ENCODE results near the gene BPNT1. TPM values are rescaled to one million over a fixed set of nuclear protein-coding genes. Genes with fewer than 3 reads are reported as not detected.
A peak's percentile ranks its signal among the peaks of the same experiment; 100 is the strongest.
"Not testable (repeated sequence)": the region's sequence is repeated elsewhere in the genome, so short reads cannot be mapped to it uniquely, and the experiment has no call there.

BPNT1 gene
- total and polyA plus RNA-seq, 4 experiments from 2014 or later, result 11.2 to 15.9 (median 12.7) TPM

GRCh38 chr1:220123889-220124288 is 34.3 kb upstream of the BPNT1 start:
- CTCF ChIA-PET (ENCODE audit: partially characterized antibody), result interaction anchor here (1.1 to 6.9 kb wide), 3 partner anchors 9 to 134 kb away, joined by 3 to 40 read pairs (median 4); no protein-coding TSS in a partner anchor
- DNase-seq, result no peak
- no peak overlapping the region for H3K4me3 Mint-ChIP-seq
- H3K4me1 Mint-ChIP-seq, result peaks cover 6 to 11% (median 8%) of the 10 kb centered on the region in 4 donors
- peaks cover 32 to 45% of the 10 kb centered on the region in 2 donors for H3K36me3 Mint-ChIP-seq
- Histone ChIP-seq H3K36me3 (ENCODE audit: insufficient read depth, low read length) (peaks cover 11% of the 10 kb centered on the region), H3K9me3 (ENCODE audit: control insufficient read depth in 1 of 2, low read length in 2 of 2) (no peaks in the 10 kb centered on the region), H3K4me1 (ENCODE audit: insufficient read depth, low read length) (no peaks in the 10 kb centered on the region), H3K27me3 (ENCODE audit: insufficient read depth, low read length) (no peaks in the 10 kb centered on the region), H3K27ac (ENCODE audit: low read depth, low read length) (no peak overlapping the region), H3K4me3 (ENCODE audit: low read length in 2 of 2) (no peak overlapping the region)
- peak overlapping the region in 1 of 7 donors; percentile 37 for H3K27ac Mint-ChIP-seq
- H3K27me3 Mint-ChIP-seq, result no peaks in the 10 kb centered on the region
- POLR2A ChIA-PET (ENCODE audit: partially characterized antibody), result no interaction called here
- no peaks in the 10 kb centered on the region for H3K9me3 Mint-ChIP-seq
- intact Hi-C loops (cut with micrococcal nuclease), result no loop called here

- no peaks in the 10 kb centered on the region for H3K27me3 ChIP-seq (ENCODE audit: insufficient read depth, low read length)
- H3K4me1 ChIP-seq (ENCODE audit: insufficient read depth, low read length), result no peaks in the 10 kb centered on the region
- no peaks in the 10 kb centered on the region for H3K9me3 ChIP-seq (ENCODE audit: control insufficient read depth in 1 of 2, low read length in 2 of 2)
- CTCF ChIA-PET (ENCODE audit: partially characterized antibody), result interaction anchor here (6.9 kb wide), 1 partner anchor 11 kb away, joined by 40 read pairs; no protein-coding TSS in a partner anchor
- intact Hi-C loops (cut with micrococcal nuclease), result no loop called here
- no peak overlapping the region for H3K4me3 ChIP-seq (ENCODE audit: low read length in 2 of 2)
- peaks cover 6% of the 10 kb centered on the region for H3K36me3 ChIP-seq (ENCODE audit: insufficient read depth, low read length)
- no peak overlapping the region for H3K4me3 Mint-ChIP-seq
- H3K9me3 Mint-ChIP-seq, result no peaks in the 10 kb centered on the region
- no peak overlapping the region for H3K27ac ChIP-seq (ENCODE audit: low read depth, low read length)
- peaks cover 6 to 11% (median 8%) of the 10 kb centered on the region in 4 donors for H3K4me1 Mint-ChIP-seq
- H3K27me3 Mint-ChIP-seq, result no peaks in the 10 kb centered on the region
- H3K27ac Mint-ChIP-seq, result no peak overlapping the region
- no peak for DNase-seq
- H3K36me3 Mint-ChIP-seq, result peaks cover 25 to 38% of the 10 kb centered on the region in 2 donors
- POLR2A ChIA-PET (ENCODE audit: partially characterized antibody), result no interaction called here
Measured at GRCh38 chr1:220123066-220123465, 33.5 kb upstream of the BPNT1 start.

GRCh38 chr1:220121791-220122530 is 32.4 kb upstream of the BPNT1 start:
- no peaks in the 10 kb centered on the region for H3K4me1 ChIP-seq (ENCODE audit: insufficient read depth, low read length)
- H3K9me3 ChIP-seq (ENCODE audit: control insufficient read depth in 1 of 2, low read length in 2 of 2), result no peaks in the 10 kb centered on the region
- Mint-ChIP-seq H3K36me3 (peaks cover 15 to 34% of the 10 kb centered on the region in 2 donors), H3K27me3 (no peaks in the 10 kb centered on the region), H3K4me1 (peaks cover 6 to 11% (median 8%) of the 10 kb centered on the region in 4 donors), H3K4me3 (peak overlapping the region in 2 of 8 donors; percentile 2 to 34), H3K9me3 (no peaks in the 10 kb centered on the region), H3K27ac (peak overlapping the region in 4 of 7 donors; percentile 43 to 61 (median 56))
- H3K27ac ChIP-seq (ENCODE audit: low read depth, low read length), result no peak overlapping the region
- intact Hi-C loops (cut with micrococcal nuclease), result no loop called here
- ChIA-PET POLR2A (ENCODE audit: partially characterized antibody) (no interaction called here), CTCF (ENCODE audit: partially characterized antibody) (interaction anchor here (1.4 to 6.9 kb wide), 2 partner anchors 10 to 32 kb away, joined by 3 to 40 read pairs; no protein-coding TSS in a partner anchor)
- H3K27me3 ChIP-seq (ENCODE audit: insufficient read depth, low read length), result no peaks in the 10 kb centered on the region
- no peak for DNase-seq
- no peak overlapping the region for H3K4me3 ChIP-seq (ENCODE audit: low read length in 2 of 2)
- H3K36me3 ChIP-seq (ENCODE audit: insufficient read depth, low read length), result peaks cover 6% of the 10 kb centered on the region

GRCh38 chr1:220119043-220119512 is 29.5 kb upstream of the BPNT1 start:
- CTCF ChIA-PET (ENCODE audit: partially characterized antibody), result no interaction called here
- intact Hi-C loops (cut with micrococcal nuclease), result no loop called here
- H3K4me3 Mint-ChIP-seq, result no peak overlapping the region

GRCh38 chr1:220113136-220113695 is 23.6 kb upstream of the BPNT1 start:
- Histone ChIP-seq H3K9me3 (ENCODE audit: control insufficient read depth in 1 of 2, low read length in 2 of 2) (no peaks in the 10 kb centered on the region), H3K4me3 (ENCODE audit: low read length in 2 of 2) (no peak overlapping the region), H3K4me1 (ENCODE audit: insufficient read depth, low read length) (no peaks in the 10 kb centered on the region), H3K27ac (ENCODE audit: low read depth, low read length) (no peak overlapping the region), H3K36me3 (ENCODE audit: insufficient read depth, low read length) (peaks cover 24% of the 10 kb centered on the region), H3K27me3 (ENCODE audit: insufficient read depth, low read length) (no peaks in the 10 kb centered on the region)
- peak overlapping the region in 6 of 7 donors; percentile 0 to 83 (median 36) for H3K27ac Mint-ChIP-seq
- no peaks in the 10 kb centered on the region for H3K27me3 Mint-ChIP-seq
- H3K9me3 Mint-ChIP-seq, result no peaks in the 10 kb centered on the region
- intact Hi-C loops (cut with micrococcal nuclease), result no loop called here
- DNase-seq, result peak; percentile 45 to 62 (median 51)
- POLR2A ChIA-PET (ENCODE audit: partially characterized antibody), result interaction anchor here (1.2 kb wide), 2 partner anchors 19 to 23 kb away, joined by 5 to 6 read pairs; partner anchors contain the start of genes BPNT1 and IARS2
- peaks cover 40 to 56% of the 10 kb centered on the region in 2 donors for H3K36me3 Mint-ChIP-seq
- CTCF ChIA-PET (ENCODE audit: partially characterized antibody), result interaction anchor here (0.7 to 3.7 kb wide), 18 partner anchors 9 to 124 kb away, joined by 3 to 40 read pairs (median 3); partner anchors contain the start of gene BPNT1
- H3K4me3 Mint-ChIP-seq, result peak overlapping the region in 5 of 8 donors; percentile 0 to 43 (median 22)
- H3K4me1 Mint-ChIP-seq, result peaks cover 0 to 10% (median 4%) of the 10 kb centered on the region in 4 donors

More at GRCh38 chr1:220119043-220119512, 29.5 kb upstream of the BPNT1 start:
- no peak overlapping the region for H3K27ac ChIP-seq (ENCODE audit: low read depth, low read length)
- Mint-ChIP-seq H3K36me3 (peaks cover 19 to 40% of the 10 kb centered on the region in 2 donors), H3K9me3 (no peaks in the 10 kb centered on the region), H3K4me1 (peaks cover 4 to 10% (median 6%) of the 10 kb centered on the region in 4 donors), H3K27ac (peak overlapping the region in 1 of 7 donors; percentile 4), H3K27me3 (no peaks in the 10 kb centered on the region)
- DNase-seq, result no peak
- H3K9me3 ChIP-seq (ENCODE audit: control insufficient read depth in 1 of 2, low read length in 2 of 2), result no peaks in the 10 kb centered on the region
- H3K4me1 ChIP-seq (ENCODE audit: insufficient read depth, low read length), result no peaks in the 10 kb centered on the region
- POLR2A ChIA-PET (ENCODE audit: partially characterized antibody), result no interaction called here
- H3K36me3 ChIP-seq (ENCODE audit: insufficient read depth, low read length), result peaks cover 16% of the 10 kb centered on the region
- H3K27me3 ChIP-seq (ENCODE audit: insufficient read depth, low read length), result no peaks in the 10 kb centered on the region
- H3K4me3 ChIP-seq (ENCODE audit: low read length in 2 of 2), result no peak overlapping the region

GRCh38 chr1:220112600-220112999 is 23.0 kb upstream of the BPNT1 start:
- H3K36me3 ChIP-seq (ENCODE audit: insufficient read depth, low read length), result peaks cover 27% of the 10 kb centered on the region
- H3K27me3 Mint-ChIP-seq; H3K4me1 Mint-ChIP-seq; H3K27me3 ChIP-seq (ENCODE audit: insufficient read depth, low read length); H3K9me3 Mint-ChIP-seq; H3K27ac Mint-ChIP-seq; H3K4me3 ChIP-seq (ENCODE audit: low read length in 2 of 2); H3K4me1 ChIP-seq (ENCODE audit: insufficient read depth, low read length); H3K4me3 Mint-ChIP-seq; H3K27ac ChIP-seq (ENCODE audit: low read depth, low read length); H3K9me3 ChIP-seq (ENCODE audit: control insufficient read depth in 1 of 2, low read length in 2 of 2); intact Hi-C loops (cut with micrococcal nuclease); DNase-seq: not testable (repeated sequence)
- ChIA-PET POLR2A (ENCODE audit: partially characterized antibody) (interaction anchor here (1.2 kb wide), 2 partner anchors 19 to 23 kb away, joined by 5 to 6 read pairs; partner anchors contain the start of genes BPNT1 and IARS2), CTCF (ENCODE audit: partially characterized antibody) (interaction anchor here (0.7 to 3.7 kb wide), 15 partner anchors 8 to 124 kb away, joined by 3 to 40 read pairs (median 4); partner anchors contain the start of gene BPNT1)
- H3K36me3 Mint-ChIP-seq, result peaks cover 40 to 60% of the 10 kb centered on the region in 2 donors

GRCh38 chr1:220110473-220110872 is 20.9 kb upstream of the BPNT1 start:
- intact Hi-C loops (cut with micrococcal nuclease); H3K9me3 ChIP-seq (ENCODE audit: control insufficient read depth in 1 of 2, low read length in 2 of 2); H3K4me3 ChIP-seq (ENCODE audit: low read length in 2 of 2); H3K27ac ChIP-seq (ENCODE audit: low read depth, low read length); H3K27me3 ChIP-seq (ENCODE audit: insufficient read depth, low read length); H3K27me3 Mint-ChIP-seq; DNase-seq; H3K9me3 Mint-ChIP-seq; H3K4me3 Mint-ChIP-seq; H3K4me1 Mint-ChIP-seq; H3K4me1 ChIP-seq (ENCODE audit: insufficient read depth, low read length): not testable (repeated sequence)
- peaks cover 49 to 63% of the 10 kb centered on the region in 2 donors for H3K36me3 Mint-ChIP-seq
- H3K27ac Mint-ChIP-seq, result peak overlapping the region in 1 of 7 donors; percentile 53
- H3K36me3 ChIP-seq (ENCODE audit: insufficient read depth, low read length), result peaks cover 41% of the 10 kb centered on the region
- CTCF ChIA-PET (ENCODE audit: partially characterized antibody), result interaction anchor here (3.7 kb wide), 1 partner anchor 14 kb away, joined by 40 read pairs; no protein-coding TSS in a partner anchor
- POLR2A ChIA-PET (ENCODE audit: partially characterized antibody), result interaction anchor here (1.4 kb wide), 1 partner anchor 17 kb away, joined by 3 read pairs; the partner anchor contains the start of gene IARS2

Data from CD4-positive, alpha-beta memory T cell (primary cell).